ENCODE data around the gene SLC13A5. TPM values are rescaled to one million over a fixed set of nuclear protein-coding genes. Genes with fewer than 3 reads are reported as not detected.

Gene SLC13A5
- total RNA-seq, 1 experiment from 2014 or later: 0.92 TPM

GRCh38 chr17:6706499-6706898 is 6.7 kb downstream of the SLC13A5 start:
- no TSS peak for BruUV-seq (replicated peaks)
- ChIA-PET CTCF (no interaction called here), POLR2A (ENCODE audit: unreplicated experiment) (no interaction called here)
- no peaks in the 10 kb centered on the region for H3K36me3 ChIP-seq (ENCODE audit: low read depth)
- H3K79me2 ChIP-seq (ENCODE audit: low read depth): no peaks in the 10 kb centered on the region
- no peaks in the 10 kb centered on the region for H3K27me3 ChIP-seq (ENCODE audit: insufficient read depth, low read depth)
- H3K4me1 ChIP-seq (replicated peaks; ENCODE audit: insufficient read depth): no peaks in the 10 kb centered on the region
- no peak overlapping the region for H3K4me2 ChIP-seq
- intact Hi-C loops (cut with micrococcal nuclease; ENCODE audit: unreplicated experiment): no loop called here
- no peak overlapping the region for H2AFZ ChIP-seq
- no peaks in the 10 kb centered on the region for H4K20me1 ChIP-seq (ENCODE audit: insufficient read depth)
- no peaks in the 10 kb centered on the region for H3K9me2 ChIP-seq (ENCODE audit: insufficient read depth)
- H3K9me3 ChIP-seq (ENCODE audit: insufficient read depth, low read depth): no peaks in the 10 kb centered on the region
- no peak overlapping the region for H3K4me3 ChIP-seq
- TF ChIP-seq CTCF (conservative IDR thresholded peaks at IDR 0.05) (no peak), EZH2 (IDR thresholded peaks at IDR 0.05; ENCODE audit: low read depth) (no peak)
- no peaks in the 10 kb centered on the region for H3F3A ChIP-seq (ENCODE audit: insufficient read depth, low read depth)
- peak in 1 of 2 experiments; percentile 15 for DNase-seq
- no peak overlapping the region for H3K27ac ChIP-seq

- no peaks in the 10 kb centered on the region for H3K79me2 ChIP-seq (ENCODE audit: low read depth)
- BruUV-seq (replicated peaks): no TSS peak
- ChIA-PET CTCF (no interaction called here), POLR2A (ENCODE audit: unreplicated experiment) (no interaction called here)
- H3K4me2 ChIP-seq: no peak overlapping the region
- H3K36me3 ChIP-seq (ENCODE audit: low read depth): no peaks in the 10 kb centered on the region
- peaks cover 5% of the 10 kb centered on the region for H3K4me1 ChIP-seq (replicated peaks; ENCODE audit: insufficient read depth)
- no peak for TF ChIP-seq EZH2 (IDR thresholded peaks at IDR 0.05; ENCODE audit: low read depth)
- TF ChIP-seq CTCF (conservative IDR thresholded peaks at IDR 0.05): no peak
- DNase-seq: no peak
- no peaks in the 10 kb centered on the region for H3F3A ChIP-seq (ENCODE audit: insufficient read depth, low read depth)
- H3K9me2 ChIP-seq (ENCODE audit: insufficient read depth): no peaks in the 10 kb centered on the region
- H3K27ac ChIP-seq: no peak overlapping the region
- H3K4me3 ChIP-seq: no peak overlapping the region
- intact Hi-C loops (cut with micrococcal nuclease; ENCODE audit: unreplicated experiment): no loop called here
- H2AFZ ChIP-seq: no peak overlapping the region
- H4K20me1 ChIP-seq (ENCODE audit: insufficient read depth): no peaks in the 10 kb centered on the region
- H3K9me3 ChIP-seq (ENCODE audit: insufficient read depth, low read depth): no peaks in the 10 kb centered on the region
- H3K27me3 ChIP-seq (ENCODE audit: insufficient read depth, low read depth): no peaks in the 10 kb centered on the region
Observed at GRCh38 chr17:6704470-6705052, 8.6 kb downstream of the SLC13A5 start.

- no peaks in the 10 kb centered on the region for H3K9me2 ChIP-seq (ENCODE audit: insufficient read depth)
- no peak for TF ChIP-seq EZH2 (IDR thresholded peaks at IDR 0.05; ENCODE audit: low read depth)
- no peak for TF ChIP-seq CTCF (conservative IDR thresholded peaks at IDR 0.05)
- no peak for DNase-seq
- H4K20me1 ChIP-seq (ENCODE audit: insufficient read depth): no peaks in the 10 kb centered on the region
- H3K9me3 ChIP-seq (ENCODE audit: insufficient read depth, low read depth): no peaks in the 10 kb centered on the region
- H3K4me1 ChIP-seq (replicated peaks; ENCODE audit: insufficient read depth): peaks cover 10% of the 10 kb centered on the region
- H2AFZ ChIP-seq: no peak overlapping the region
- H3K27ac ChIP-seq: no peak overlapping the region
- no peak overlapping the region for H3K4me2 ChIP-seq
- POLR2A ChIA-PET (ENCODE audit: unreplicated experiment): no interaction called here
- no peaks in the 10 kb centered on the region for H3K27me3 ChIP-seq (ENCODE audit: insufficient read depth, low read depth)
- intact Hi-C loops (cut with micrococcal nuclease; ENCODE audit: unreplicated experiment): no loop called here
- H3F3A ChIP-seq (ENCODE audit: insufficient read depth, low read depth): no peaks in the 10 kb centered on the region
- H3K4me3 ChIP-seq: no peak overlapping the region
- CTCF ChIA-PET: no interaction called here
- BruUV-seq (replicated peaks): no TSS peak
- H3K36me3 ChIP-seq (ENCODE audit: low read depth): no peaks in the 10 kb centered on the region
- no peaks in the 10 kb centered on the region for H3K79me2 ChIP-seq (ENCODE audit: low read depth)
Observed at GRCh38 chr17:6703751-6704150, 9.4 kb downstream of the SLC13A5 start.
